Smooth muscle cell (in vitro differentiated cells): Measurements from ENCODE around the gene COX6B1. TPM values are rescaled to one million over a fixed set of nuclear protein-coding genes. Genes with fewer than 3 reads are reported as not detected.

ENCODE experiments used
- DNase-seq: peaks from one replicate; lab custom pipeline; 2025; ENCODE audit not compliant: unreplicated experiment; lab: John Stamatoyannopoulos, UW
- H2AFZ ChIP-seq: fragments of 200-600 bp; sonication (generic); 2 replicates; pipeline ENCODE4 v1.6.0; 2016; ENCODE audit warnings: antibody characterized with exemption, low read depth, mild to moderate bottlenecking
- H3F3A ChIP-seq: fragments of 200-600 bp; sonication (generic); 2 replicates; pipeline ENCODE4 v1.6.0; 2017; ENCODE audit warnings: antibody characterized with exemption, low read depth
- H3K27ac ChIP-seq: fragments of 200-600 bp; sonication (generic); 2 replicates; pipeline ENCODE4 v1.5.1; 2016; ENCODE audit warnings: low read depth, mild to moderate bottlenecking
- H3K27me3 ChIP-seq: fragments of 200-600 bp; sonication (generic); 2 replicates; pipeline ENCODE4 v1.6.1; 2016; ENCODE audit warnings: low read depth, mild to moderate bottlenecking
- H3K36me3 ChIP-seq: fragments of 200-600 bp; sonication (generic); 2 replicates; pipeline ENCODE4 v1.5.1; 2016; ENCODE audit warnings: low read depth
- H3K4me1 ChIP-seq: fragments of 200-600 bp; sonication (generic); 2 replicates; pipeline ENCODE4 v1.5.1; 2016; ENCODE audit warnings: low read depth
- H3K4me2 ChIP-seq: fragments of 200-600 bp; sonication (generic); 2 replicates; pipeline ENCODE4 v1.6.0; 2016; ENCODE audit warnings: mild to moderate bottlenecking
- H3K4me3 ChIP-seq: fragments of 200-600 bp; sonication (generic); 2 replicates; pipeline ENCODE4 v1.5.1; 2016; ENCODE audit warnings: mild to moderate bottlenecking
- H3K79me2 ChIP-seq: fragments of 200-600 bp; sonication (generic); 2 replicates; pipeline ENCODE4 v1.6.0; 2016; ENCODE audit warnings: low read depth, mild to moderate bottlenecking
- H3K9ac ChIP-seq: fragments of 200-600 bp; sonication (generic); 2 replicates; pipeline ENCODE4 v1.6.0; 2016; ENCODE audit warnings: low read depth
- H3K9me3 ChIP-seq: fragments of 200-600 bp; sonication (generic); replicated peaks from 2 replicates; pipeline ENCODE4 v1.5.1; 2016; ENCODE audit warnings: low read depth
- H4K20me1 ChIP-seq: fragments of 200-600 bp; sonication (generic); 2 replicates; pipeline ENCODE4 v1.6.0; 2016; ENCODE audit warnings: low read depth
- WGBS: methylation state at CpG from one replicate; pipeline ENCODE4 v1.1.7; 2016; ENCODE audit warnings: low lambda C conversion rate; 5-methylcytosine and 5-hydroxymethylcytosine counted together
- polyA plus RNA-seq: library from polyadenylated mRNA; unstranded; fragments of >200 nt; fragmentation: Nextera tagmentation; extraction: Ambion mirVana; gene quantifications from 2 replicates; pipeline ENCODE4 v1.2.1, GENCODE V29; 2016
- total RNA-seq: library from RNA; depleted of rRNA; stranded (reverse); fragments of >200 nt; gene quantifications from 2 replicates; pipeline ENCODE4 v1.2.3, GENCODE V29; 2014
- TF ChIP-seq, protein P1 (sequence below): fragments of 200-600 bp; sonication (generic); IDR thresholded peaks from 2 replicates; pipeline ENCODE4 v1.5.1; 2017; ENCODE audit warnings: borderline replicate concordance, mild to moderate bottlenecking, antibody characterized with exemption; ENCODE audit not compliant: insufficient read depth, poor library complexity, severe bottlenecking

COX6B1 gene
- total and polyA plus RNA-seq, 2 experiments from 2014 or later, result 622 to 971 TPM

DNA sequence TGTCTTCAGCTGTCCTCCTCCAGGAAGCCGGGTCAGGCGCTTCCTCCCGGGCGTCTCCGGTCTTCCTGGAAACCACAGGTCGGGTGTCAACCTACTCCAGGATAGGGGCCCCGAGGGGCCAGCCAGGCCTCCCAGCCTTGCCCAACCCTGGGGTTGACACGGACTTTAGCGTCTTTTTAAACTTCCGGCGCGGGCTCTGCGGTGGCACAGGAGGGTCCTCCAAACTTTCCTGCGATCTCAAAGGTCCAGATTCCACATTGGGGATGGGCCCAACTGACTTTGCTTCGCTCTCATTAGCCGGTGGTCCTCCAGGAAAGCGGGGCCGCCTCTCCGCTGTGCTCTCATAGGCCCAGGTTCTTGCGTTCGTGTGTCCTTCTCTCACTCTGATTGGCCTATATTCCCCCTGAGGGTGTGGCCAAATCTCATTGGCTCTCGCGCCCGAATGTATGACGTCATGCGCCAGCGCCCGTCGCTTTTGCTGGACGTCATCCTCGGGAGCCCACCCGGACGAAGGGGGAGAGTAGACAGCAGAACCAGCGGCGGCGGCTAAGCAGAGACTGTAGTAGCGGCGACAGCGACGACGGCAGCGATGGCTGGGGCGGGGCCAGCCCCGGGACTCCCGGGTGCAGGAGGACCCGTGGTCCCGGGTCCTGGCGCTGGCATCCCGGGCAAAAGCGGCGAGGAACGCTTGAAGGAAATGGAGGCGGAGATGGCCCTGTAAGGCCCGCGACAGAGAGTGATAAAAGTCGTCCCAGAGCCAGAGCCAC lies 19.4 kb upstream of the COX6B1 start, which contains the start of gene RBM42:
TSS of gene RBM42 (plus strand) at position 472 of the 767 bp plus-strand sequence. CDS start at position 590, 118 bp downstream.
- H3K79me2 ChIP-seq, result peaks cover 19% of the 10 kb centered on the region
- H3K36me3 ChIP-seq, result no peaks in the 10 kb centered on the region
- DNase-seq, result peak; percentile 92
- H3K27ac ChIP-seq, result peak within 1 kb of the TSS; percentile 86
- peak within 1 kb of the TSS; percentile 100 for H3K4me2 ChIP-seq
- peak within 1 kb of the TSS; percentile 97 for H3K9ac ChIP-seq
- H3K9me3 ChIP-seq, result no peaks in the 10 kb centered on the region
- no peaks in the 10 kb centered on the region for H4K20me1 ChIP-seq
- TF ChIP-seq, protein P1, sequence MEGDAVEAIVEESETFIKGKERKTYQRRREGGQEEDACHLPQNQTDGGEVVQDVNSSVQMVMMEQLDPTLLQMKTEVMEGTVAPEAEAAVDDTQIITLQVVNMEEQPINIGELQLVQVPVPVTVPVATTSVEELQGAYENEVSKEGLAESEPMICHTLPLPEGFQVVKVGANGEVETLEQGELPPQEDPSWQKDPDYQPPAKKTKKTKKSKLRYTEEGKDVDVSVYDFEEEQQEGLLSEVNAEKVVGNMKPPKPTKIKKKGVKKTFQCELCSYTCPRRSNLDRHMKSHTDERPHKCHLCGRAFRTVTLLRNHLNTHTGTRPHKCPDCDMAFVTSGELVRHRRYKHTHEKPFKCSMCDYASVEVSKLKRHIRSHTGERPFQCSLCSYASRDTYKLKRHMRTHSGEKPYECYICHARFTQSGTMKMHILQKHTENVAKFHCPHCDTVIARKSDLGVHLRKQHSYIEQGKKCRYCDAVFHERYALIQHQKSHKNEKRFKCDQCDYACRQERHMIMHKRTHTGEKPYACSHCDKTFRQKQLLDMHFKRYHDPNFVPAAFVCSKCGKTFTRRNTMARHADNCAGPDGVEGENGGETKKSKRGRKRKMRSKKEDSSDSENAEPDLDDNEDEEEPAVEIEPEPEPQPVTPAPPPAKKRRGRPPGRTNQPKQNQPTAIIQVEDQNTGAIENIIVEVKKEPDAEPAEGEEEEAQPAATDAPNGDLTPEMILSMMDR, result no peak
- H3K27me3 ChIP-seq, result no peaks in the 10 kb centered on the region
- H3K4me1 ChIP-seq, result peaks cover 13% of the 10 kb centered on the region
- WGBS, result under 1% methylated on average over 55 of the region's 56 CpGs
- H3K4me3 ChIP-seq, result peak within 1 kb of the TSS; percentile 94
- peak within 1 kb of the TSS; percentile 89 for H2AFZ ChIP-seq
- no peaks in the 10 kb centered on the region for H3F3A ChIP-seq

DNA sequence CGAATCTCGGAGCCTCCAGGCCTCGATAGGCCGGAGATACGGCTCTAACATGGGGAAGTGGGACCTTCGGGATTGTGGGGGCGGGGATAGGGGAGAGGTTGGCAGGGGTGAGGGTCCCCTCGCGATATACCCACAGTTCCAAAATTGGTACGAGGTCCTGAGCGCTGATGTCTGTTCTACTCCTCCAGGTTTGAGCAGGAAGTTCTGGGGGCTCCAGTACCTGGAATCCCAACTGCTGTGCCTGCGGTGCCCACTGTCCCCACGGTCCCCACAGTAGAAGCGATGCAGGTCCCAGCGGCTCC lies 18.8 kb upstream of the COX6B1 start:
- 16% methylated on average over 10 of the region's 15 CpGs for WGBS
- Histone ChIP-seq H3K27me3 (no peaks in the 10 kb centered on the region), H3K4me1 (peaks cover 13% of the 10 kb centered on the region), H3K4me3 (peak overlapping the region; percentile 94), H3K79me2 (peaks cover 19% of the 10 kb centered on the region), H3K36me3 (no peaks in the 10 kb centered on the region), H2AFZ (peak overlapping the region; percentile 89), H3K27ac (peak overlapping the region; percentile 75), H3K9ac (peak overlapping the region; percentile 97), H3K9me3 (no peaks in the 10 kb centered on the region), H3F3A (no peaks in the 10 kb centered on the region), H3K4me2 (peak overlapping the region; percentile 100), H4K20me1 (no peaks in the 10 kb centered on the region)
- TF ChIP-seq, protein P1, result no peak
- no peak for DNase-seq

DNA sequence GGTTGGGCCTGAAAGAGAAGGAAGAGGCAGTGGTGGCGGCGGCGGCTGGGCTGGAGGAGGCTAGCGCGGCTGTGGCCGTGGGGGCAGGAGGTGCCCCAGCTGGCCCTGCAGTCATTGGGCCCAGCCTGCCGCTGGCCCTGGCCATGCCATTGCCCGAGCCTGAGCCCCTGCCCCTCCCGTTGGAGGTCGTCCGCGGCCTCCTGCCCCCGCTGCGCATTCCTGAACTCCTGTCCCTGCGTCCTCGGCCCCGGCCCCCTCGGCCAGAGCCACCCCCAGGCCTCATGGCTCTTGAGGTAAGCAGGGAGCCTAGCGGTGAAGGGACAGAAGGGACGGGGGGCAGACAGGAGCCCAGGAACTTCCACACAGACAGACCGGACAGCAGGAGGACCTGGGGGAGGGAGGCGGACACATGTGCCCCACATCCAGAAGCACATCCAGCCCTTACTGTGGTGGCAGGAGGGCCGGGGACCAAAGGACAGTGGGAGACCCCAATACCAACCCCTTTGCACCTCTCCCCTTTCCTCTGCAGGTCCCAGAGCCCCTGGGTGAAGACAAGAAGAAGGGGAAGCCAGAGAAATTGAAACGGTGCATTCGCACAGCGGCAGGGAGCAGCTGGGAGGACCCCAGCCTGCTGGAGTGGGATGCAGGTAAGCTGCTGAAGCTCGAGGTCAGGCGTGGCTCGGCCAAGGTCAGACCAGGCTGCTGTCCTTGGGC lies 14.2 kb upstream of the COX6B1 start:
- Histone ChIP-seq H4K20me1 (no peaks in the 10 kb centered on the region), H3K27me3 (no peaks in the 10 kb centered on the region), H3F3A (no peaks in the 10 kb centered on the region), H3K4me3 (no peak overlapping the region), H3K79me2 (peaks cover 19% of the 10 kb centered on the region), H3K9me3 (no peaks in the 10 kb centered on the region), H3K36me3 (no peaks in the 10 kb centered on the region), H3K4me2 (no peak overlapping the region), H3K9ac (no peak overlapping the region), H3K4me1 (peaks cover 8% of the 10 kb centered on the region), H3K27ac (no peak overlapping the region), H2AFZ (no peak overlapping the region)
- TF ChIP-seq, protein P1, result no peak
- 96% methylated on average over 23 of the region's 29 CpGs for WGBS
- no peak for DNase-seq
